Activated B cell treated with CpG ODN at 0.5 μM for 24 hours (primary cell): ENCODE measurements around the gene ZNF552. TPM values are rescaled to one million over a fixed set of nuclear protein-coding genes. Genes with fewer than 3 reads are reported as not detected.
"Not testable (repeated sequence)": the region's sequence is repeated elsewhere in the genome, so short reads cannot be mapped to it uniquely, and the experiment has no call there.

Source experiments
- ATAC-seq: fragments of 200-7000 bp; cut with Tn5 transposase; one replicate; pipeline ENCODE4 v1.10.0; 2021; ENCODE audit warnings: low read depth, mild to moderate bottlenecking, moderate library complexity
- CTCF ChIA-PET: fragments of 350-600 bp; sonication (Branson Sonifier 250); formaldehyde crosslinking; loops from one replicate; lab custom pipeline; 2021; ENCODE audit warnings: antibody characterized with exemption; lab: Charles Lee
- POLR2A ChIA-PET: fragments of 350-600 bp; sonication (Branson Sonifier 250); formaldehyde crosslinking; loops from one replicate; lab custom pipeline; 2021; ENCODE audit warnings: antibody characterized with exemption; lab: Charles Lee
- DNase-seq: peaks from one replicate; pipeline ENCODE4 v3.0.0; 2022
- H3K27ac Mint-ChIP-seq: one replicate; pipeline ENCODE4 v1.8.0; 2020; ENCODE audit warnings: mixed read lengths
- H3K27me3 Mint-ChIP-seq: one replicate; pipeline ENCODE4 v1.8.0; 2021; ENCODE audit warnings: mixed read lengths
- H3K36me3 Mint-ChIP-seq: one replicate; pipeline ENCODE4 v1.8.0; 2021; ENCODE audit warnings: low read depth, mixed read lengths
- H3K4me1 Mint-ChIP-seq: one replicate; pipeline ENCODE4 v1.8.0; 2021; ENCODE audit warnings: mixed read lengths
- H3K4me3 Mint-ChIP-seq: one replicate; pipeline ENCODE4 v1.8.0; 2020; ENCODE audit warnings: mild to moderate bottlenecking, mixed read lengths
- H3K9me3 Mint-ChIP-seq: one replicate; pipeline ENCODE4 v1.8.0; 2020; ENCODE audit warnings: mixed read lengths
- intact Hi-C: fragments of 100-400 bp; cut with micrococcal nuclease; formaldehyde crosslinking; loops from one replicate; pipeline ENCODE4 v1.15.1; 2024
- total RNA-seq: library from RNA; stranded (reverse); gene quantifications from 2 replicates; pipeline ENCODE4 v1.2.3, GENCODE V29; 2022
- TF ChIP-seq, protein P1 (sequence below): fragments of 200-600 bp; IDR thresholded peaks from one replicate; pipeline ENCODE4 v1.8.0; 2022; ENCODE audit warnings: antibody characterized with exemption, mild to moderate bottlenecking

Gene ZNF552
- total RNA-seq, 1 donor from 2014 or later: 15.6 TPM

DNA sequence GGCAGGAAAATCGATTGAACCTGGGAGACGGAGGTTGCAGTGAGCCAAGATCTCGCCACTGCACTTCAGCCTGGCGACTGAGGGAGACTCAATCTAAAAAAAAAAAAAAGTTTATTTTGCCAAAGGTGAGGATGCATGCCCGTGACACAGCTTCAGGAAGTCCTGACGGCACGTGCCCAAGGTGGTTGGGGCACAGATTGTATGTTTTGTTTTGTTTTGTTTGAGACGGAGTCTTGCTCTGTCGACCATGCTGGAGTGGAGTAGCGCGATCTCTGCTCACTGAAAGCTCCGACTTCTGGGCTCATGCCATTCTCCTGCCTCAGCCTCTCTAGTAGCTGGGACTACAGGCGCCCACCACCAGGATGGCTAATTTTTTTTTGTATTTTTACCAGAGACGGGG, 3.3 kb upstream of the ZNF552 start:
- POLR2A ChIA-PET: interaction anchor here (1.4 to 2.3 kb wide), 2 partner anchors 99 to 185 kb away, joined by 3 to 12 read pairs; partner anchors contain the start of genes ZNF417 and ZNF606
- Mint-ChIP-seq H3K27me3 (no peaks in the 10 kb centered on the region), H3K36me3 (peaks cover 22% of the 10 kb centered on the region), H3K4me1 (peaks cover 54% of the 10 kb centered on the region), H3K9me3 (no peaks in the 10 kb centered on the region), H3K27ac (peak overlapping the region; percentile 63), H3K4me3 (no peak overlapping the region)
- CTCF ChIA-PET: no interaction called here
- TF ChIP-seq, protein P1, sequence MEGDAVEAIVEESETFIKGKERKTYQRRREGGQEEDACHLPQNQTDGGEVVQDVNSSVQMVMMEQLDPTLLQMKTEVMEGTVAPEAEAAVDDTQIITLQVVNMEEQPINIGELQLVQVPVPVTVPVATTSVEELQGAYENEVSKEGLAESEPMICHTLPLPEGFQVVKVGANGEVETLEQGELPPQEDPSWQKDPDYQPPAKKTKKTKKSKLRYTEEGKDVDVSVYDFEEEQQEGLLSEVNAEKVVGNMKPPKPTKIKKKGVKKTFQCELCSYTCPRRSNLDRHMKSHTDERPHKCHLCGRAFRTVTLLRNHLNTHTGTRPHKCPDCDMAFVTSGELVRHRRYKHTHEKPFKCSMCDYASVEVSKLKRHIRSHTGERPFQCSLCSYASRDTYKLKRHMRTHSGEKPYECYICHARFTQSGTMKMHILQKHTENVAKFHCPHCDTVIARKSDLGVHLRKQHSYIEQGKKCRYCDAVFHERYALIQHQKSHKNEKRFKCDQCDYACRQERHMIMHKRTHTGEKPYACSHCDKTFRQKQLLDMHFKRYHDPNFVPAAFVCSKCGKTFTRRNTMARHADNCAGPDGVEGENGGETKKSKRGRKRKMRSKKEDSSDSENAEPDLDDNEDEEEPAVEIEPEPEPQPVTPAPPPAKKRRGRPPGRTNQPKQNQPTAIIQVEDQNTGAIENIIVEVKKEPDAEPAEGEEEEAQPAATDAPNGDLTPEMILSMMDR: no peak
- ATAC-seq: no peak
- DNase-seq: no peak
- intact Hi-C loops: loop anchor here (5.0 to 10.0 kb wide), 4 partner anchors 337 to 576 kb away; partner anchors contain the start of genes ZNF17, ZNF329, ZNF460 and ZNF805

DNA sequence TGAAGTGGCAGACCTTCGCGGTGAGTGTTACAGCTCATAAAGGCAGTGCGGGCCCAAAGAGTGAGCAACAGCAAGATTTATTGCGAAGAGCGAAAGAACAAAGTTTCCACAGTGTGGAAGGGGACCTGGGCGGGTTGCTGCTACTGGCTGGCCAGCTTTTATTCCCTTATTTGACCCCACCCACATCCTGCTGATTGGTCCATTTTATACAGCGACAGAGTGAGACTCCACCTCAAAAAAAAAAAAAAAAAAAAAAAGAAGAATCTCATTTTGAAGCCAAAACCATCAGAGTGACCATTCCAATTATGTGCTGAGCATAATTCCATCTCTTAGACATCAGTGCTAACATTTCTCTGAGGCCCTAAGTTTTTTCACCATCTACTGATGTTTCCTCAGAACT, 1.9 kb upstream of the ZNF552 start:
- Mint-ChIP-seq H3K4me3 (no peak overlapping the region), H3K27ac (no peak overlapping the region), H3K9me3 (no peaks in the 10 kb centered on the region), H3K36me3 (peaks cover 23% of the 10 kb centered on the region), H3K4me1 (peaks cover 56% of the 10 kb centered on the region), H3K27me3 (no peaks in the 10 kb centered on the region)
- intact Hi-C loops: loop anchor here (5.0 to 10.0 kb wide), 4 partner anchors 338 to 574 kb away; partner anchors contain the start of genes ZNF17, ZNF329, ZNF460 and ZNF805
- ATAC-seq: no peak
- ChIA-PET POLR2A (interaction anchor here (1.4 kb wide), 1 partner anchor 186 kb away, joined by 3 read pairs; the partner anchor contains the start of gene ZNF606), CTCF (no interaction called here)
- TF ChIP-seq, protein P1: no peak
- no peak for DNase-seq

DNA sequence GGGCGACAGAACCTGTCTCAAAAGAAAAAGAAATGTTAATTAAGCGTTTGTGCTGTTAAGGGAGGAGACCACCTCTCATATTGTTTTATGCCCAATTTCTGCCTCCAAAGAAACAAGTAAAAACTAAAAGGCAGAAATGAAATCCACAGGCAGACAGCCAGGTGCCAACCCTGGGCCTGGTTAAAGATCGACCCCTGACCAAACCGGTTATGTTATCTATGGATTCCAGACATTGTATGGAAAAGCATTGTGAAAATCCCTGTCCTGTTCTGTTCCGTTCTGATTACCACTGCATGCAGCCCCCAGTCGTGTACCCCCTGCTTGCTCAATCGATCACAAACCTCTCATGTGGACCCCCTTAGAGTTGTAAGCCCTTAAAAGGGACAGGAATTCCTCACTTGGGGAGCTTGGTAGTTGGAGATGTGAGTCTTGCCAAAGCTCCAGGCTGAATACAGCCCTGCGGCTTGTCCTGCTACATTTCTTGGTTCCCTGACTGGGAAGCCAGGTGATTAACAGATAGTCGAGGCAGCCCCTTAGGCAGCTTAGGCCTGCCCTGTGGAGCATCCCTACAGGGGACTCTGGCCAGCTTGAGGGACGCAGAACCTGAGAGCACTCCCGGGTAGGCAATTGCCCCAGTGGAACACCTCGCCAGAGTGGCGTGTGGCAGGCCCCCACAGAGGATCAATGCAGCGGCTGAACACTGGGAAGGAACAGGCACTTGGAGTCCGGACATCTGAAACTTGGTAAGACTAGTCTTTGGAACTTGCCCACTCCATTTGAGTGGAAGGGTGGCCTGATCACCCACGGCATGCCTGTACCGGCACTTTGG, 748 bp upstream of the ZNF552 start:
- TF ChIP-seq, protein P1: no peak

DNA sequence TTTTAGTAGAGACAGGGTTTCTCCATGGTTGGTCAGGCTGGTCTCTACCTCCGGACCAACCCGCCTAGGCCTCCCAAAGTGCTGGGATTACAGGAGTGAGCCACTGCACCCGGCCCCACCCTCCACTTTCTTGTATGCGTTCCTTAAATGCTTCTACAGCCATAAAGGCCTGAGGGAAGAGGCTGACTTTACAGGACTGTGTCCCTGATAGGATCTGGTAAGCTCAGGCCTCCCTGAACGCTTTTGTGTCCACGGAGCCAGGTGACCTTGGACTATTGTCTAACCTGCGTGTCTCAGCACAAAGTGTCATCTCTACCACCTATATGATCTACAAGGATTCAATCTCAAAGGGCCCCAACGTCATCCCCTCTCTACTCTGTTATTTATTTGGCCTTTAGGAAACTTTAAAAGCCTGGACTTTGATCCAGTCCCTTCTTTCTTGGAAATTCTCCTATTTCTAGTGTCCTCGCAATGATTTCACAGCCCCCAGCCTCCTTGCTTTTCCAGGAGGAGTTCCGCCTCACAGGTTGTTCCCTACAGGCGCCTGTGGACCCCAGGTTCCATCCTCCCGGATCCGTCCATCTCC, 701 bp downstream of the ZNF552 start:
- ATAC-seq: no peak
- no peaks in the 10 kb centered on the region for H3K27me3 Mint-ChIP-seq
- ChIA-PET POLR2A (interaction anchor here (0.6 to 1.2 kb wide), 3 partner anchors 12 to 518 kb away, joined by 3 to 7 read pairs (median 3); no protein-coding TSS in a partner anchor), CTCF (no interaction called here)
- peaks cover 34% of the 10 kb centered on the region for H3K36me3 Mint-ChIP-seq
- intact Hi-C loops: loop anchor here (1.0 to 10.0 kb wide), 4 partner anchors 12 to 341 kb away; partner anchors contain the start of genes ZNF329, ZNF586 and ZNF776
- no peaks in the 10 kb centered on the region for H3K9me3 Mint-ChIP-seq
- no peak for DNase-seq
- H3K4me3 Mint-ChIP-seq: peak overlapping the region; percentile 93
- peaks cover 40% of the 10 kb centered on the region for H3K4me1 Mint-ChIP-seq
- TF ChIP-seq, protein P1: no peak
- H3K27ac Mint-ChIP-seq: peak overlapping the region; percentile 84

More for the DNA sequence above, 748 bp upstream of the ZNF552 start:
- H3K27me3 Mint-ChIP-seq: no peaks in the 10 kb centered on the region
- H3K27ac Mint-ChIP-seq: peak overlapping the region; percentile 84
- H3K9me3 Mint-ChIP-seq: no peaks in the 10 kb centered on the region
- H3K4me3 Mint-ChIP-seq: peak overlapping the region; percentile 93
- ATAC-seq (no peak), DNase-seq (no peak)
- intact Hi-C loops: loop anchor here (2.0 to 10.0 kb wide), 5 partner anchors 69 to 573 kb away; partner anchors contain the start of genes ZNF17, ZNF329, ZNF460 and ZNF776
- peaks cover 50% of the 10 kb centered on the region for H3K4me1 Mint-ChIP-seq
- ChIA-PET POLR2A (interaction anchor here (0.7 to 1.2 kb wide), 8 partner anchors 13 to 705 kb away, joined by 3 to 7 read pairs (median 3); partner anchors contain the start of genes ZBTB45, ZNF154, ZNF417 and ZNF551), CTCF (no interaction called here)
- peaks cover 29% of the 10 kb centered on the region for H3K36me3 Mint-ChIP-seq

DNA sequence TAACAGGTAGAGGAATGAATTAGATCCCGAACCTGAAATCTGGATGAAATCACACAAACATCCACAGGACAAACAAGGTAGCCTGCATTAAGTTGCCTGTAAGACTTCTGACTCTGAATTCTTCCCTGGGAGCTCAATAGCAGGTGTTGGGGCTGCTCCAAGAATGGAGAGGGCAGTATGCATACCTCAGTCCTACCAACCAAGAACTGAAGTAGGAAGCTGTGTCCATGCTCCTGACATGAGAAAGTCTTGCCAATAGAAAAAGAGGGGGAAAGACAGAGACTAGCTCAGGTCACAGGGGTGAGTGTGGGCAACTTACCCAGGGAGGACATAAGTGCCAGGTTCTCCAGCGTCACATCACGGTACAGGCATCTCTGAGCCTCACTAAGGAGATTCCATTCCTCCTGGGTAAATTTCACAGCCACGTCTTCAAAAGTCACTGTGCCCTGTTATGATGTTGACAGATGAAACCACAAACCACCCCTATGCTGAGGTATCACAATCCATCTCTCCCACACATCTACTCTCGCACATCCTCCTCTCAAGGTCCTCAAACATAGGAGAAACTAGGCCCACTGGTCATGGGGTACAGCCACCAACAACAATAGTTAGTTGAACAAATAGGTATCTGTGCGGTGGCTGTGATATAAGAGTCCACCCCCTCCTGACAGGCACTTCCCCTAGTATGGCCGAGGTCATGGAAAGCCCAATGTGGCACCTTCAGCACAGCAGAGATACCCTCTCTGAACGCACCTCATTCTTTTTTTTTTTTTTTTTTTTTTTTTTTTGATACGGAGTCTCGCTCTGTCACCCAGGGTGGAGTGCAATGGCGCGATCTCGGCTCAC, 1.5 kb downstream of the ZNF552 start:
- ATAC-seq, DNase-seq, H3K27me3 Mint-ChIP-seq, CTCF ChIA-PET, H3K9me3 Mint-ChIP-seq: not testable (repeated sequence)
- POLR2A ChIA-PET: interaction anchor here (0.7 kb wide), 1 partner anchor 518 kb away, joined by 7 read pairs; no protein-coding TSS in a partner anchor
- H3K27ac Mint-ChIP-seq: peak overlapping the region; percentile 16
- peak overlapping the region; percentile 61 for H3K4me3 Mint-ChIP-seq
- H3K4me1 Mint-ChIP-seq: peaks cover 37% of the 10 kb centered on the region
- peaks cover 40% of the 10 kb centered on the region for H3K36me3 Mint-ChIP-seq
- intact Hi-C loops: loop anchor here (10.0 kb wide), 1 partner anchor 342 kb away; the partner anchor contains the start of gene ZNF329
